C4-2B (cell line): ENCODE measurements around the gene NGFR.

Experiments
- H3K27ac ChIP-seq: fragments of 450-650 bp; 2 replicates; pipeline ENCODE4 v1.5.1; 2017
- CTCF ChIP-seq: fragments of 450-650 bp; conservative IDR thresholded peaks from 2 replicates; pipeline ENCODE4 v1.5.1; 2017; ENCODE audit warnings: mild to moderate bottlenecking
- ZFX ChIP-seq: fragments of 450-650 bp; IDR thresholded peaks from 2 replicates; pipeline ENCODE4 v1.6.1; 2017

NGFR gene

GRCh38 chr17:49469831-49470810 lies 25.0 kb upstream of the NGFR start:
- H3K27ac ChIP-seq, result no peak overlapping the region
- no peak for TF ChIP-seq ZFX
- TF ChIP-seq CTCF, result no peak

- H3K27ac ChIP-seq, result no peak overlapping the region
- TF ChIP-seq ZFX (no peak), CTCF (no peak)
Observed at GRCh38 chr17:49471089-49471683, 23.9 kb upstream of the NGFR start.

- TF ChIP-seq CTCF (no peak), ZFX (no peak)
- no peak overlapping the region for H3K27ac ChIP-seq
Observed at GRCh38 chr17:49471769-49472168, 23.3 kb upstream of the NGFR start.

GRCh38 chr17:49472527-49472926 lies 22.6 kb upstream of the NGFR start:
- TF ChIP-seq ZFX (no peak), CTCF (no peak)
- no peak overlapping the region for H3K27ac ChIP-seq

- no peak for TF ChIP-seq ZFX
- no peak for TF ChIP-seq CTCF
- no peak overlapping the region for H3K27ac ChIP-seq
Observed at GRCh38 chr17:49473900-49474751, 21.0 kb upstream of the NGFR start.

- H3K27ac ChIP-seq, result no peak overlapping the region
- TF ChIP-seq ZFX (no peak), CTCF (no peak)
Observed at GRCh38 chr17:49477709-49478108, 17.4 kb upstream of the NGFR start.
